HTERT RPE-1 (cell line): ENCODE results near the gene OR52B2.

Experiments used
- in situ Hi-C: fragments of 300-500 bp; cut with MboI; formaldehyde crosslinking; loops from 4 replicates; pipeline ENCODE4 v1.14.3; 2020; ENCODE audit warnings: low sequenced_read_pairs

Gene OR52B2

DNA sequence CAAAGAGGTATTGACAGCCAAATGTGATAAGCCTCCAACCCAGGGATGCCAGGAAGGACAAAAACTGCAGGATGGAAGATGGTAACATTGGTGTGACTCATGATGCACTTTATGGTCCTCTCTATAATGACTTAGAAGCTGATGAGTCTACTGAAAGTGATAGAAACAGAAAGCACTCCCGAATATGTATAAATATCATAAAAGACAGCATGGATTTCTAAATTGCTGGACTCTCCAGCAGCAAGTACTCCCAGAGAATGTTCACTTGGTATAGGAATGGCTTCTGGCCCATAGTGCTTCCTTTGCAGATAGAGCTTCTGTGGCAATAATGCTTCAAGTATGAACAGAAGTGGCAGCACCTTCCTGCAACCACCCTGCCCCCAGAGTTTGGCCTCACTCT is at the start of gene OR52B2:
Gene OR52B2, minus strand, starts transcription at position 101 of the 400 bp plus-strand sequence. Its CDS starts 0 bp downstream, at position 101.
- in situ Hi-C loops, result no loop called here

DNA sequence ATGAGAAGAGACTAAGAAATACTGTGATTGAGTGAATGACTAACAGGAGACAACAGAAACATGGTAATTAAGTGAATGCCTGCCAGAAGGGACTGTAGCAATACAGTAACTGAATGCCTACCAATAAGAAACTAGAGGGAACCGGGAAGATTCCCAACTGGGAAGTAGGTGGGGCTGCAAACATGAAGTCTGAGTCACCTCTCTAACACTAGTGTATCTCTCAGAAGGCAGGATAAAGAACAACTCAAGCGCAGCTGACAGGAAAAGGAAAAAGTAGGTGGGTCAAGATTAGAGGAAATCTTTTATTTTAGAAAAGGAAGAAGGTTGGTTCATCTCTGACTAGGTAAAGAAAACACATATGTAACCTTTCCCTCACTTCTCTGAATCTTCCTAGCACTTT is 49.2 kb upstream of the OR52B2 start:
- in situ Hi-C loops, result no loop called here

DNA sequence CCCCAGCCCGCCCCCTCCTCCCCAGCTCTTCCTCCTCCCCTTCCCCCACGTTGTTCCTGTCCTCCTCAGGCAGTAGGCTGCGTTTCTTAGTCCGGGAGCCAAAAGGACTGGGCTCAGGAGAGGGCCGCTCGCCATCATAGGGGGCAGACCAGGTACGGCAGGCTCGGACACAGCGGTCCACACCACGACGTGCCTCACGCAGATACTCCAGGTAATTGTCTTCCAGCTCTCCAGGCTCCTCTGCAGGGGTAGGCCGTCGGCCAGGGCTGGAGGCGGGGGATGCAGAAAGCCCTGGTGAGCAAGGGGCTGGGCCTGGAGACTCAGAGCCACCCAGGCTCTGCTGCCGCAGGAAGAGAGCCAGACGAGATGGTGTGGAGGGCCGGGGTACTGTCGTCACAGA is 47.6 kb upstream of the OR52B2 start:
- in situ Hi-C loops, result no loop called here

DNA sequence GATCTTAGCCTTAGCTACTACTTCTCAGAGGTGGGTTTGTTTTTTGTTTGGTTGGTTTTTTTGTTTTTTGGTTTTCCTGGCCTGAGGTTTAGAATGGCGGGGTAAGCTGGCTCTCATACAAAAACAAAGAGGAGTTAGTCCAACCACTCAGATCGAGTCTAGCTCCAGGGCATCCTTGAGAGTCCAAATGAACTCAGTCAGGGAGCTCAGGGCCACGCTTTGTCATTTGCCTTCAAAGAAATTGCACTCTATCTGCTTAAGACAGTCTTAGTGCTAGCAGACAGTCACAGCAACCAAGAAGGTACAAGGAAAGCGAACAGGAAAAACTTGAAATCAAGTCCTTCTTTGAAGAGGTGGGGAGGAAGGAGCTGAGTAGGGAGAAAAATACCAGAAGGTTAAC is 46.4 kb upstream of the OR52B2 start:
- in situ Hi-C loops, result no loop called here

DNA sequence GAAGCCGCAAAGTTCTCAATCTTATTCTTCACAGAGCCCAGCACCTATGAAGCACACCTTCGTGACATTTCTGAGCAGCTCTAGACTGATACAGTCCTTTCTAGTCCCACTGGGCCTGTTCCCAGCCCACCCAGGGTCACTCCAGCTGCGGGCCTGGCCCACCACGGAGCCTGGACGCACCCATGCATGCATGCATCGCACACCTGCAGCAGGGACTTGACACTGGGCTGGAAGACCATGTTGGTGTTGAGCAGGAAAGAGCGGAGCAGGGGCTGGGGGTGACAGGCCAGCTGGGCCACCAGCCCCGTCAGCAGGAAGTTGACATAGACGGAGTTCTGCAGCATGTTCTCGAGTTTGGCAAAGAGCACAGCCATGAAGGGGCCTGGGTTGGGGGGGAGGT is 44.4 kb upstream of the OR52B2 start:
- in situ Hi-C loops, result no loop called here

DNA sequence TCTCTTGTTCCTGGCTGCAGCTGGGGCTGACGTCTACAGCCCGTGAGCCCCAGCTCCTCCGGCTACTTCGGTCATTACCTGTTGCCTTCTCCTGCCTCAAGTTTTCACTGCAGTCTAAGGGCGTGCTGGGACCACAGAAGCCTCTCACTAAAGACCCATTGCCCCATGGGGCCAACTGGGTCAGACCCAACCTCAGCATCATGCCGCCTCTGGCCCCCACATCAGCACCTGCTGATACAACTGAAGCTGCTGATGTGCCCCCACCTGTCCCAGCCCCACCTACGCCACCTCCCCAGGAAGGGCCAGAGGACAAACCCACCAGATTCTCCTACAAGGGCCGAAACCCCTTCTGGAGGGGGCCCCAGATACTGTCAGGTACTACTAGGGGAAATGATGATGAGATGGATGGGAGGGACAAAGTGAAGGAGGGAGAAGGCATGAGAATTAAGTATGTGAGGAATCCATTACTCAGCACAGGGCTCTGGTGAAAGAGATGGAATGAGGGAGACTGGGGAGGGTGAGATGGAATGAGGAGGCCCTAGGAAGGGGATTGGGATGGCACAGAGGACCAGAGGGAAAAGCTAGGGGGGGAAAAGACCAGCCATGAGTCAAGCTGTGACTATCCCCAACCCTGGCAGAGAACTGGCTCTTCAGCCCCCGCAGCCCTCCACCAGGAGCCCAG is 40.3 kb upstream of the OR52B2 start:
- in situ Hi-C loops, result no loop called here

DNA sequence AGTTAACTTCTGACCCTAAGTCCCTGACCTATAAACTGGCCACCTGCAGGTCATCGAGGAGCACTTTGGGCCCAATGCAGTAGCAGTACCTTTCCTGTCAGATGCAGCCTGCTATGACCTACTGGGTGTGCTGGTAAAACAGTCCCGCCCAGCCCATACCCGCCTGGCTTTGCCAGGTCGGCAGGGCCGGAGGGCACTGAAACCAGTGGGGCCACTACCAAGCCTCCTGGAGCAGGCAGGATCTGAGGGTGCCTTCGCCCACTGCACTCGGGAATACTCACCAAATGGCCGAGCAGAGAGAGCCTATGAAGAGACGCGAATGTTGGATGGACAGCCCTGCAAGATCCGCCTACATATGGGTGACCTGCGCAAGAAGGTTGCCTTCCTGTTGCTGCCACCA is 39.7 kb upstream of the OR52B2 start:
- in situ Hi-C loops, result no loop called here

DNA sequence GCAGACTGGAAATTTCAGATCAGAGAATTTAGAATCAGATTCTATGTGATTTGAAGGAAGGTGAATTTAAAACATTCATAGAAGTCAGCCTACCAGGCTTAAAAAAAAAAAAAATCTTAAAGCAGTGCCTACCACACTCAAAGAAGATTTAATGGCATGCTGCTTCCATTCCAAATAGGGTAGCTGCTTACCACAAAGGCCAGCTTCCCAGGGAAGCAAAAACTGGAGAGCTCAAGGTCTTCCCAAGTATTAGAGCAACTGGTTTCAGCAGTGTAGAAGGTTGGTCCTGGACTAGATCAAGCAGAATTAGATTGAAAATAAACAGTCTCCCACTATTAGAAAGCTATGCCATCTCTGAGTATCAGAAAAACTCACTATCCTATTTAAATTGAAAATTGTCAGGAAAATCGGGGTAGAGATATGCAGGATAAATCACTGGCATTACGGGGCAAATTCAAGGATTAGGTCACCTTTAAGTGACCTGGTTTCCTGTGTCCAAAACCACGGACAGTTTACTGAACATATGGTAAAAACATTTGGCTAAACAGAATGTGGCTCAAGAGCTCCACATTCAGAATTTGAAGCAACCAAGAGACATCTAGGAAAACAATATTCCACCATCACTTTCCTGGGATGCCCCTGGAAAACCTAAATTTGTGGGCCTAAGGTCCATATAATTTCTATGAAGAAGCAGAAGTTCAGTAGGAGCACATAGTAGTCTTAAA is 36.5 kb upstream of the OR52B2 start:
- in situ Hi-C loops, result no loop called here

DNA sequence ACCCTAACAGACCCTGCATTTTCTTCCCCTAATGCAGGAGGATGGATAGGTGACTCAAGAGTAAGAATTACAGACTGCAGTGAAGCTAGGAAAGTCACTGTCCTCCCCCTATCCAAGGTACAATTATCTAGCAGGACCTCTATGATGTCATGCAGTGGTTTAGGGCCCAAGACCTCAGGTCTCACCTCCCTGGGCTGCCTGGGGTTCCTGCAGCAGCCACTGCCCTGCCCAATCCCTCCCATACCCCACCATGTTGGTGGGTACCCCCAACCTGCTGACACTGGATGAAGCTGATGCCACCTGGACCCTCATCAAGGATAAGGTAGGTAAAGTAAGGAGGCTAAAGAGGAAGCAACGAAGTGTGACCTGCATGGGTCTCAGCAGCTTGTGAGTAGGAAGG is 35.2 kb upstream of the OR52B2 start, which contains the start of gene C11orf42:
Gene C11orf42, plus strand, starts transcription at position 192 of the 400 bp plus-strand sequence. Its CDS starts 59 bp downstream, at position 251.
- in situ Hi-C loops, result no loop called here

DNA sequence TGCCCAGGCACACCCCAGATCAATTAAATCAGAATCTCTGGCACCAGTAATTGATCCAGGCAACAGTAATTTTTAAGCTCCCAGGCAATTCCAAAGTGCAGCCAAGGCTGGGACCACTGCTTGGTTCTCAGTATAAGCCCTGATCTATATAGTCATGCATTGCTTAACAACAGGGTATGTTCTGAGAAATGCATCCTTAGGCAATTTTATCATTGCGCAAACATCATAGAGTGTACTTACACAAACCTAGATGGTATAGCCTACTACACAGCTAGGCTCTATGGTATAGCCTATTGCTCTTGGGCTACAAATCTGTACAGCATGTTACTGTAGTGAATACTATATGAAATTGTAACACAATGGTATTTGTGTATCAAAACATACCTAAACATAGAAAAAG is 34.6 kb upstream of the OR52B2 start:
- in situ Hi-C loops, result no loop called here

DNA sequence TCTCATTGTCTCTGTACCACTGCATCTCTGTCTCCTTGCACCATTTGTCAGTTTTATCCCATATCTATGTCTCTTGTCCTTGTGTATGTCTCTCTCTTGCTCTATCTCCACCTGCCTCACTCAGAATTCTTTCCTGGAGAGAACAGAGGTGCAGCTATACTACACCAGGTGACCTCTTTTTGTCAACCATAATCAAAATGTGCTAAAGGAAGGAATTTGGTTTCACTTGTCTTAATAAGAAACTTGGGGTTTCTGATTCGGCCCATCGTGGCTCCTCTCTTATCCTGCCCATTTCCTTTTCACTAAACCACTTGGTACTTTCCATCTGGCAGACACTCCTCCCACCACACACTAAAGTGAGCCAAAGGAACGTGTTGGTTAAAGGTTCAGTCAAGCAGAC is 33.2 kb upstream of the OR52B2 start:
- in situ Hi-C loops, result no loop called here

DNA sequence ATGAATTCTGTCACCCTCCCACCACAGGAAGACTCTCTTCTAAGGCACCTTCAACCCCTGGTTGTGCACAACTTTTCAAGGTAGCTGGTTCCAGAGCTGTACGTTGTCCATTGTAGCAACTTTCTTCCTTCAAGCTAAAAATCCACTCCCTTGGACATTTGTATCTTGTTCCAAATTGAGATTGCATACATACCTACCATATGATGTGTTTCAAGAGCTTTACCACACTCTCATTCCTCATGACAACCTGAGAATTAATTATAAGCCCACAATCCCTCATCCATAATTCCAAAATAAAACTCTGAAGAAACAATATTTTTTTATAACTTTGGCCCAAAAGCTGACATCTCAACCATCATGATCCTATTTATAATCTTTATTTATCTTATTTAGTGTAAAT is 31.9 kb upstream of the OR52B2 start:
- in situ Hi-C loops, result no loop called here

DNA sequence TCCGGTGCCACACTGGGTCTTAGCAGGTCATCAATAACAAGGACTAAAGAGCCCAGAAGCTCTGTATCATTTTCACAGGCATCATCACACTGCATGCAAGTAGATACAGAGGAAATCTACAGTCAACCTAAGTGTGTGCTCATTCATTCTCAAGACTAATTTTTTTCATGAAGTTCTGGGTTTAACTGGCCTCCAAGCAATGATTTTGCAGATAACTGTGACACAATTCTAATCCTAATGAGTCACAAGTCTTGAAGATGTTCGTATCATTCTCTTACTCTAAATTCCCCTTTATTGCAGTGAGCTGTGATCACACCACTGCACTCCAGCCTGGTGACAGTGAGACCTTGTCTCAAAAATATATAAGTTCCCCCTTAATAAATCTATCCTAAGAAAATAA is 31.4 kb upstream of the OR52B2 start:
- in situ Hi-C loops, result no loop called here

DNA sequence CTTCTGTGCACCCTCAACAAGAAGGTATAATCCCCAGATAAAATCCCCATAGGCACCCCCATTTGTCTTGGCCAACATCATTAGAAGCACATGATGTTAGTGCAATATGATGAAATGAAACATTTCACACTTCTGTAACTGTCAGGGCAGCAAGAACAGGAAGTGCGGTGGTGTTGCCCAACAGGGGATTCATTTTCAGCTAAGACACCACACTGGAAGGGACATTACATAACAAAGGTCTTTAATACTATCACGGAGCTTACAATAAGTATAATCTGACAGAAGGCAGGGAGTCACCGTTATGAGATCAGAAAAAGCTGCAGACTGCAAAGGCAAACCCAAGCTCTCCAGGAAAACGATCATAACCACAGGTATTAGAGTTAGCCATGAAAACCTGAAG is 30.8 kb upstream of the OR52B2 start:
- in situ Hi-C loops, result no loop called here

DNA sequence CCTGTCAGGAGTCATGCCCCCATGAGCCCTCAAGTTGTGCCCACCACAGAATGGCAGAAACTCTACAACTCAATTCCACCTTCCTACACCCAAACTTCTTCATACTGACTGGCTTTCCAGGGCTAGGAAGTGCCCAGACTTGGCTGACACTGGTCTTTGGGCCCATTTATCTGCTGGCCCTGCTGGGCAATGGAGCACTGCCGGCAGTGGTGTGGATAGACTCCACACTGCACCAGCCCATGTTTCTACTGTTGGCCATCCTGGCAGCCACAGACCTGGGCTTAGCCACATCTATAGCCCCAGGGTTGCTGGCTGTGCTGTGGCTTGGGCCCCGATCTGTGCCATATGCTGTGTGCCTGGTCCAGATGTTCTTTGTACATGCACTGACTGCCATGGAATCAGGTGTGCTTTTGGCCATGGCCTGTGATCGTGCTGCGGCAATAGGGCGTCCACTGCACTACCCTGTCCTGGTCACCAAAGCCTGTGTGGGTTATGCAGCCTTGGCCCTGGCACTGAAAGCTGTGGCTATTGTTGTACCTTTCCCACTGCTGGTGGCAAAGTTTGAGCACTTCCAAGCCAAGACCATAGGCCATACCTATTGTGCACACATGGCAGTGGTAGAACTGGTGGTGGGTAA is 29.2 kb upstream of the OR52B2 start, which contains the start of gene OR52W1:
Gene OR52W1, plus strand, starts transcription at position 51 of the 637 bp plus-strand sequence. Its CDS starts 0 bp downstream, at position 51.
- in situ Hi-C loops, result no loop called here

DNA sequence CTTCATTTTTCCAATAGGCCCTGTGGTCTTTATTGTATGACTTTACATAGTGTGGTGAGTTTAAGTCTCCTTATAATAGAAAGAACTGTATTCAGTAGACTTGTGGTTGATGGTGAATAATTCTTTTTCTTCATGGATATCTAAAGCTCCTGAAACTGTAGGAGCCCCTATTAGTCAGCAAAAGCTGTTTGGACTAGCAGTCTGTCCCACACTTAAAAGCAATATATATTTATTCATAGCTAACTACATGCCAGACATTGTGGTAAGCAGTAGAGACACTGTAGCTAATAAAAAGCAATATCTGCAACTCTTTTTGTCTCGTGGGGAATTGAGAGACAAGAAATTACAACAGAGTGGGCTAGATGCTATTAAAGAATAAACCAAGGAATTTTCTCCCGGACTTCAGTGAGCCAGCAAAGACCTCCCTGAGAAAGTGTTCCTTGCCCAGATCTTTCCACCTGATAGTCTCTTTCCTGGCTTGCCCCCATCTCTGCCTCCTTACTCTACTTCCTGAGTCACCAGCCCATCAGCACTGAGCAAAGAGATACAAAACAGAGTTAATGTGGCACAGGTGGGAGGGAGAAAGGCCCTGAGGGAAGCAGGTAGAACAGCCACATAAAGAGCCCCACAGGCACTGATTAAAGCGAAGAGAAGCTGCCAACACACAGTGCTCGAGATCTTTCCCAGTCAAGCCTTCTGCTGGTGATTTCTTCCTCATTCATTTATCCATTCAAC is 27.5 kb upstream of the OR52B2 start:
- in situ Hi-C loops, result no loop called here

DNA sequence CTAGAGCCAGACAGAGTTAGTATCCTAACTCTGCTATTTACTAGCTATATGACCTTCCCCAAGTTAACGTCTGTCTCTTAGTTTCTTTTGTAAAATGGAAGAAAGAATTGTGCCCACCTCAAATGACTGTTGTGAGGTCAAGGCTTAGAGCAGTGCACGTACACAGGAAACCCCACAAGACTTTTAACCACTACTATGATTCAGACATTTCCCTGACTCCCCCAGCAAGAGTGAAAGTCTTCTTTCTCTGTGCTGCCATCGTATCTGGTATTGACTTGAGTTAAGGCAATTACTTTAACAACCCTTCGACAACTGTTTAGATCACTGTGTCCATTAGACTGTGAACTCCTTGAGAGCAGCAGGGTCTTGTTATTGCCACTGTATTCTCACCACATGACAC is 26.3 kb upstream of the OR52B2 start:
- in situ Hi-C loops, result no loop called here

DNA sequence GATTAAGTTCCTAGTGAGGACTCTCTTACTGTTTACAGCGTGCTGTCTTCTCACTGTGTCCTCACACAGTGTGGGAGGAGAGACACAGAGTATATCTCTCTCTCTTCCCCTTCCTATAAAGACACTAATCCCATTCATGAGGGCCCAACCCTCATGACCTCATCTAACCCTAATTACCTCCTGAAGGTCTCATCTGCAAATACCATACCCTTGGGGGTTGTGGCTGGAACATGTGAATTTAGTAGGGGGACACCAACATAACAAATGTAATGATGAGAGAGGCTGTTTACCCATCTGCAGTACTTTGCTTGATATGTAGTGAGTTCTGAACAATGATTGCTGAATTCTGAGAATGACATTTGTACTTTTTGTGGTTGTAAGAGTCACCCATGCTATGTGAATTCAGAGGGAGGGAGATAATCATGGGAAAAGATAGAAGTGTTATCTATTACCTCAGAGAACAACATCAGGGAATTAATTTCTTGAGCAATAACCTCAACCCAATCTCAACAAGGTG is 24.0 kb upstream of the OR52B2 start:
- in situ Hi-C loops, result no loop called here

DNA sequence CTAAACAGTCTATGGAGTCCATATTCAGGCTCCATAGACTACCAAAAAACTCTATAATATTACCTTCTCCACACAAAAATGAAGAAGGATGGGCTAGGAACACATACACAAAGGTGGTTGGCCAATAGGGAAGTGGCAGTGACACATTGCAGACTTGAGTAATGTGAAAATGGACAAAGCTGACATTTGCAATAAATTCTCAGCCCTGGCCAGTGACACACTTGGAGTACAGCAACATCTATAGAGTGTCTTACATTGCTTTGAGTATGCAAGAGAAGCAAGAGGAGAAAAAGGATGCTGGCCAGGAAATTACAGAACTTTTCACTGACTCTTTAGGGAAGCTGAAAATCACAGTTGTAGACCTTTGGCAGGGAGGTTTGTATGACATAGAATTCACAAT is 21.6 kb upstream of the OR52B2 start:
- in situ Hi-C loops, result no loop called here

DNA sequence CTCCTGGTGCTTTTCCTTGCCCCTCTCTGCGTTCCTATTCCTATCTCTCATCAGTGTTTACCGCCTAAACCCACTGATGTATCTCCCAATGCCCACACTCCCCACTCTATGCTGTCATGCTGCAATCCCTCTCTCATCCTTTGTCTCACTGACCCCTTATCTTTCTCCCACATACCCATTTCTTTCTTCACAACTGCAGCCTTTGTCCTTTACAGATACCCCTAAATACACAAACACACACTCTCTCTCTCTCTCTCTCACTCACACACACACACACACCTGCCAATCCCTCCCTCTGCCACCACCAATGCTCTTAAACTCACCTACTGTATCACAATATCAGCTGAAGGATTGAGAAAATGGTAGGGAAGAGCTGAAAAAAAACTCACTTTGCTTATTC is 5.3 kb upstream of the OR52B2 start:
- in situ Hi-C loops, result no loop called here
